Testis (tissue), 2 donors: ENCODE results near the gene ADGRG7.

ENCODE experiments used
- CTCF ChIP-seq, 3 experiments: fragments of 450-650 bp in 2 of 3; fragments of 200-600 bp in 1 of 3; sonication (generic) in 1 of 3; IDR thresholded peaks; one replicate each; pipeline ENCODE4 v1.5.1; 2016 to 2019; ENCODE audit warnings: antibody characterized with exemption in 3 of 3, mild to moderate bottlenecking in 2 of 3, moderate library complexity in 1 of 3
- POLR2A ChIP-seq: fragments of 450-650 bp; IDR thresholded peaks from one replicate; pipeline ENCODE4 v1.6.1; 2017; ENCODE audit warnings: antibody characterized with exemption, mild to moderate bottlenecking, moderate library complexity

GRCh38 chr3:100698736-100699135 lies 89.3 kb downstream of the ADGRG7 start:
- TF ChIP-seq POLR2A (no peak), CTCF (IDR thresholded peaks at IDR 0.05) (no peak)
